ENCODE measurements around the gene TOMM7.

TOMM7 gene

GRCh38 chr7:22779730-22780323 is 42.8 kb downstream of the TOMM7 start:
- FAIRE-seq, result peak; percentile 73

GRCh38 chr7:22776964-22777363 is 45.7 kb downstream of the TOMM7 start:
- no peak for FAIRE-seq

- FAIRE-seq, result peak; percentile 92
Observed at GRCh38 chr7:22772885-22773284, 49.8 kb downstream of the TOMM7 start.

GRCh38 chr7:22771872-22772228 is 50.8 kb downstream of the TOMM7 start:
- no peak for FAIRE-seq

GRCh38 chr7:22771194-22771871 is 51.3 kb downstream of the TOMM7 start:
- no peak for FAIRE-seq

GRCh38 chr7:22765609-22766008 is 57.0 kb downstream of the TOMM7 start:
- no peak for FAIRE-seq
